ENCODE results near the gene OS9. TPM values are rescaled to one million over a fixed set of nuclear protein-coding genes. Genes with fewer than 3 reads are reported as not detected.

OS9 gene
- total and polyA plus RNA-seq, 9 of the 15 experiments (the other 6 are each of a cell fraction or from before 2014, with no cell fraction given) = 4.6 to 105 (median 89.5) TPM

DNA sequence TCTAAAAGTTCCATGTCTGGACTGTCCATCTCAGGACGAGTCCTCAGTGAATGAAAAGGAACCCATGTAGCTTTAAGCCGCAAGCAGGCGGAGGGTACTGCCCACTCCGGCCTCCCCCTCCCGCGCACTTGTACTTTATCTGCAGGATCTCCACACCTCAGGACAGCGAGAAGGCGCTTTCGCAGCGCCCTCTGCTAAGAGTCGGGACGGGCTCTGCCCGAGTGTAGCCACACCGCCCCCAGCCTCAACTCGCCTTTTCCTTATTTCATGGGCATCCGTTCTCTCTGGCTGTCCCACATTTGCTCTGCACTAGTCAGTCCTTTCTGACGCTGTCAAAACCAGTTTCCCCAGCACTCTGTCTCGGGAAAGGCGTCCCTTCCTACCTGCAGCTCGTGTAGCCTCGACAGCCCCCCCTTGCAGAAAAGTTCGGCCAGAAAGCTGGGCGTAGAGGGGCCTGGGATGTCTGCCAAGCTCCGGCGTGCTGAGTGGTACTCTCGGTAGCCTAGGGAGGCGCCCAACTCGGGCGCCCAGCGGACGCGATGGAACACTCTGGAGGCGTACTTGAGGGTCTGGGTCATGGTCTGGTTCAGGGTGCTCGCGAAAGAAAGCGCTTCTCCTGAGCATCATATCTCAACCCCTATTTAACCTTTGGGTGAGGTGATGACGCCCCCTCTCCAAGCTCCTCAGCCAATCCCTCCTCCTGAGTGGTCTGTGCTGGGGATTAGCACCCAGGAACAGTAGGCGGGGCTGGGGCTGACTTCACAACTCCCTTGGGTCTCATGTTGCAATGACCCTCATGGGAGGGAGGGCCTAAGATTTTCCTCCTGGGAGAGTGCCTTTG lies 72.8 kb downstream of the OS9 start, which contains the start of gene CYP27B1 (continued):
- no peak for TF ChIP-seq TRIM25 (IDR thresholded peaks at IDR 0.05; ENCODE audit: borderline replicate concordance)
- TF ChIP-seq, protein P1, sequence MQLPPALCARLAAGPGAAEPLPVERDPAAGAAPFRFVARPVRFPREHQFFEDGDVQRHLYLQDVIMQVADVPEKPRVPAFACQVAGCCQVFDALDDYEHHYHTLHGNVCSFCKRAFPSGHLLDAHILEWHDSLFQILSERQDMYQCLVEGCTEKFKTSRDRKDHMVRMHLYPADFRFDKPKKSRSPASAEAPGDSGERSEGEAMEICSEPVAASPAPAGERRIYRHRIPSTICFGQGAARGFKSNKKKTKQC (CRISPR knock-in tag; IDR thresholded peaks at IDR 0.05) = no peak
- TF ChIP-seq CBX5 (IDR thresholded peaks at IDR 0.05; ENCODE audit: borderline replicate concordance, low read depth) = no peak
- no peak for TF ChIP-seq GABPA (tag; conservative IDR thresholded peaks at IDR 0.05; ENCODE audit: low read depth)
- no peak for TF ChIP-seq ZFP1 (CRISPR knock-in tag; IDR thresholded peaks at IDR 0.05)
- peak; percentile 73 for TF ChIP-seq VEZF1 (CRISPR knock-in tag; IDR thresholded peaks at IDR 0.05)
- no peak for TF ChIP-seq ZNF717 (CRISPR knock-in tag; IDR thresholded peaks at IDR 0.05)
- no peak for TF ChIP-seq SMARCB1 (IDR thresholded peaks at IDR 0.05; ENCODE audit: insufficient read length, low read depth)
- no peak for TF ChIP-seq PTBP1 (IDR thresholded peaks at IDR 0.05; ENCODE audit: low read depth, low read length)
- TF ChIP-seq ZNF263 (CRISPR knock-in tag; IDR thresholded peaks at IDR 0.05; ENCODE audit: borderline replicate concordance) = no peak
- TF ChIP-seq MAFF (IDR thresholded peaks at IDR 0.05; ENCODE audit: low read length) = no peak
- TF ChIP-seq ZNF24 (IDR thresholded peaks at IDR 0.05) = no peak
- no peak for TF ChIP-seq SAFB2 (IDR thresholded peaks at IDR 0.05; ENCODE audit: borderline replicate concordance, low read depth, low read length, severe bottlenecking)
- no peak for TF ChIP-seq KDM4B (IDR thresholded peaks at IDR 0.05; ENCODE audit: borderline replicate concordance in 2 of 2, low read depth in 1 of 2)
- TF ChIP-seq POLR2AphosphoS5 (IDR thresholded peaks at IDR 0.05; ENCODE audit: control insufficient read depth, insufficient read depth, low read depth, low read length) = 0 out of 2 replicates have a peak, but pooled peaks have one; percentile 7
- TF ChIP-seq CC2D1A (IDR thresholded peaks at IDR 0.05) = peak; percentile 54; the same call in 1 of the 2 replicates
- no peak for TF ChIP-seq TEAD1 (CRISPR knock-in tag; IDR thresholded peaks at IDR 0.05)
- TF ChIP-seq HNRNPL (IDR thresholded peaks at IDR 0.05; ENCODE audit: low read depth, low read length) = no peak
- TF ChIP-seq ZNF75A (CRISPR knock-in tag; IDR thresholded peaks at IDR 0.05) = no peak
- TF ChIP-seq SNRNP70 (optimal IDR thresholded peaks at IDR 0.05; ENCODE audit: low read depth, low read length) = no peak
- no peak for TF ChIP-seq TFAM (CRISPR knock-in tag; conservative IDR thresholded peaks at IDR 0.05)
- TF ChIP-seq, protein P2, sequence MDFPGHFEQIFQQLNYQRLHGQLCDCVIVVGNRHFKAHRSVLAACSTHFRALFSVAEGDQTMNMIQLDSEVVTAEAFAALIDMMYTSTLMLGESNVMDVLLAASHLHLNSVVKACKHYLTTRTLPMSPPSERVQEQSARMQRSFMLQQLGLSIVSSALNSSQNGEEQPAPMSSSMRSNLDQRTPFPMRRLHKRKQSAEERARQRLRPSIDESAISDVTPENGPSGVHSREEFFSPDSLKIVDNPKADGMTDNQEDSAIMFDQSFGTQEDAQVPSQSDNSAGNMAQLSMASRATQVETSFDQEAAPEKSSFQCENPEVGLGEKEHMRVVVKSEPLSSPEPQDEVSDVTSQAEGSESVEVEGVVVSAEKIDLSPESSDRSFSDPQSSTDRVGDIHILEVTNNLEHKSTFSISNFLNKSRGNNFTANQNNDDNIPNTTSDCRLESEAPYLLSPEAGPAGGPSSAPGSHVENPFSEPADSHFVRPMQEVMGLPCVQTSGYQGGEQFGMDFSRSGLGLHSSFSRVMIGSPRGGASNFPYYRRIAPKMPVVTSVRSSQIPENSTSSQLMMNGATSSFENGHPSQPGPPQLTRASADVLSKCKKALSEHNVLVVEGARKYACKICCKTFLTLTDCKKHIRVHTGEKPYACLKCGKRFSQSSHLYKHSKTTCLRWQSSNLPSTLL (IDR thresholded peaks at IDR 0.05) = peak; percentile 67
